ENCODE data around the gene PKN3.

Gene PKN3

GRCh38 chr9:128683340-128684064 lies 18.8 kb upstream of the PKN3 start:
- no peaks in the 10 kb centered on the region for H3K27me3 ChIP-seq (ENCODE audit: control insufficient read depth, insufficient read depth, low read length)
- H3K36me3 ChIP-seq (ENCODE audit: control insufficient read depth, insufficient read depth, low read length), result peaks cover 19% of the 10 kb centered on the region
- H3K4me1 ChIP-seq (ENCODE audit: control insufficient read depth, insufficient read depth, low read length), result peaks cover 12% of the 10 kb centered on the region; the same call in 1 of the 2 replicates
- H3K27ac ChIP-seq (ENCODE audit: low read depth, low read length), result peak overlapping the region; percentile 97
- no peaks in the 10 kb centered on the region for H3K9me3 ChIP-seq (ENCODE audit: control insufficient read depth, insufficient read depth, low read length)
- H3K9ac ChIP-seq (ENCODE audit: low read depth, low read length), result peak overlapping the region; percentile 95
- H3K4me3 ChIP-seq (ENCODE audit: low read depth, low read length), result peak overlapping the region; percentile 94

DNA sequence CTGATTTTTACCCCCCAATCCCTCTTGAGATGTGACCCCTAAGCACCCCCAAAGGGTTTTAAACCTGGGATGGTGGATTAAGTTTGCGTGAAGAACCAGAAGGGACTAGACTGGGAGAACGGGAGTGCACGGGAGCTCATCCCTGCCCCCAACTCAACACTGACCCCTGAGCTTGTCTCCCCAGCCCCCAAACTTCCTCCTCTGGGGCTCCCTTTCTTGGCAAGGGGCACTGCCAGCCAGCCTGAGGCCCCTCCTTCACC lies 18.3 kb upstream of the PKN3 start:
- Histone ChIP-seq H3K4me1 (ENCODE audit: control insufficient read depth, insufficient read depth, low read length) (peaks cover 12% of the 10 kb centered on the region; the same call in 1 of the 2 replicates), H3K27me3 (ENCODE audit: control insufficient read depth, insufficient read depth, low read length) (no peaks in the 10 kb centered on the region), H3K27ac (ENCODE audit: low read depth, low read length) (peak overlapping the region; percentile 97), H3K9ac (ENCODE audit: low read depth, low read length) (peak overlapping the region; percentile 95), H3K9me3 (ENCODE audit: control insufficient read depth, insufficient read depth, low read length) (no peaks in the 10 kb centered on the region), H3K4me3 (ENCODE audit: low read depth, low read length) (peak overlapping the region; percentile 94), H3K36me3 (ENCODE audit: control insufficient read depth, insufficient read depth, low read length) (peaks cover 19% of the 10 kb centered on the region)

GRCh38 chr9:128684325-128685199 lies 17.7 kb upstream of the PKN3 start:
- Histone ChIP-seq H3K9me3 (ENCODE audit: control insufficient read depth, insufficient read depth, low read length) (no peaks in the 10 kb centered on the region), H3K9ac (ENCODE audit: low read depth, low read length) (peak overlapping the region; percentile 95), H3K27ac (ENCODE audit: low read depth, low read length) (peak overlapping the region; percentile 97), H3K27me3 (ENCODE audit: control insufficient read depth, insufficient read depth, low read length) (no peaks in the 10 kb centered on the region), H3K36me3 (ENCODE audit: control insufficient read depth, insufficient read depth, low read length) (peaks cover 19% of the 10 kb centered on the region), H3K4me1 (ENCODE audit: control insufficient read depth, insufficient read depth, low read length) (peaks cover 12% of the 10 kb centered on the region; the same call in 1 of the 2 replicates), H3K4me3 (ENCODE audit: low read depth, low read length) (peak overlapping the region; percentile 94)

DNA sequence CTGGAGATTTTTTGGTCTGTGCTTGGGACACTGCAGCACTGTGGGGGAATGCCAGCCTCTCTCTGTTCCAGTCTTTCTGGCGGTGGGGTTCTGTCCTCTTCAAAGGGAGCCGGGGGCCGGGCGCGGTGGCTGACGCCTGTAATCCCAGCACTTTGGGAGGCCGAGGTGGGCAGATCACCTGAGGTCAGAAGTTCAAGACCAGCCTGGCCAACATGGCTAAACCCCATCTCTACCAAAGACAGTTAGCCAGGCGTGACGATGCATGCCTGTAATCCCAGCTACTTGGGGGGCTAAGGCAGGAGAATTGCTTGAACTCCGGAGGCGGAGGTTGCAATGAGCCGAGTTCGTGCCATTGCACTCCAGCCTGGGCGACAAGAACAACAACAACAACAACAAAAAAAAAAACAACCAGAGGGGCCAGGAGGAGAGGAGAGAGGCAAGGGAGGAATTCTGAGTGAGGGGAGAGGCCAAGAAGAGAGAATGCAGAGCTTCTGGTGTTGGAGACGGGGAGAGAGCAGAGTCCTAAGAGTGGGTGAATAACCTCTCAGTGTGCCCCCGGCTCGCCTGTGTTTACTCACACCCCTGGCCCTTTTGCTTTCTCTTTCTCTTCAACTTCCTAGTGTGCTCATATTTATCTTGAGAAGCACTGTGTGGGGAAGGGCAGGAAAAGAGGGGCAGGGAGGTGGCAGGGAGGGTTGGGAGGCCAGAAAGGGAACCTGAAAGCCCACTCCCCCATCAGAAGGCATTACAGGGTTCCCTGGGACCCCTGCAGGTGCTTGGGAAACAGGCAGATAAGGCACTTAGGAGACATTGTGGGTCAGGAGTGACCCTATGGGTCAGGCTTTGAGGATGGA lies 16.4 kb upstream of the PKN3 start:
- no peaks in the 10 kb centered on the region for H3K9me3 ChIP-seq (ENCODE audit: control insufficient read depth, insufficient read depth, low read length)
- peaks cover 12% of the 10 kb centered on the region; the same call in 1 of the 2 replicates for H3K4me1 ChIP-seq (ENCODE audit: control insufficient read depth, insufficient read depth, low read length)
- no peak overlapping the region for H3K9ac ChIP-seq (ENCODE audit: low read depth, low read length)
- peaks cover 22% of the 10 kb centered on the region for H3K36me3 ChIP-seq (ENCODE audit: control insufficient read depth, insufficient read depth, low read length)
- H3K27ac ChIP-seq (ENCODE audit: low read depth, low read length), result peak overlapping the region; percentile 25
- H3K4me3 ChIP-seq (ENCODE audit: low read depth, low read length), result peak overlapping the region; percentile 94
- H3K27me3 ChIP-seq (ENCODE audit: control insufficient read depth, insufficient read depth, low read length), result no peaks in the 10 kb centered on the region

DNA sequence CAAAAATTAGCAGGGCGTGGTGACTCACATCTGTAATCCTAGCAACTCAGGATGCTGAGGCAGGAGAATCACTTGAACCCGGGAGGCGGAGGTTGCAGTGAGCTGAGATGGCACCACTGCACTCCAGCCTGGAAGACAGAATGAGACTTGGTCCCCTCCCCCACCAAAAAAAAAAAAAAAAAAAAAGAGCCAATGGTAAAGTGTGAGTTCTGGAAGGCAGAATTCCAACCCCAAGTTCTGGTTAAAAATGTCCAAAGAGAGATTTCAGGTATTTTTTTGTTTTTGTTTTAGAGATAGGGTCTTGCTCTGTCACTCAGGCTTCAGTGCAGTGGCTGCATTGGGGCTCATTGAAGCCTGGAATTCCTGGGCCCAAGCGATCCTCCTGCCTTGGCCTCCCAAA lies 14.8 kb upstream of the PKN3 start:
- Histone ChIP-seq H3K27ac (ENCODE audit: low read depth, low read length) (no peak overlapping the region), H3K9ac (ENCODE audit: low read depth, low read length) (no peak overlapping the region), H3K4me1 (ENCODE audit: control insufficient read depth, insufficient read depth, low read length) (peaks cover 16% of the 10 kb centered on the region; the same call in 1 of the 2 replicates), H3K36me3 (ENCODE audit: control insufficient read depth, insufficient read depth, low read length) (peaks cover 38% of the 10 kb centered on the region), H3K9me3 (ENCODE audit: control insufficient read depth, insufficient read depth, low read length) (no peaks in the 10 kb centered on the region), H3K4me3 (ENCODE audit: low read depth, low read length) (peak overlapping the region; percentile 72), H3K27me3 (ENCODE audit: control insufficient read depth, insufficient read depth, low read length) (no peaks in the 10 kb centered on the region)

- peaks cover 16% of the 10 kb centered on the region; the same call in 1 of the 2 replicates for H3K4me1 ChIP-seq (ENCODE audit: control insufficient read depth, insufficient read depth, low read length)
- H3K27ac ChIP-seq (ENCODE audit: low read depth, low read length), result peak within 1 kb of the TSS; percentile 94
- no peaks in the 10 kb centered on the region for H3K9me3 ChIP-seq (ENCODE audit: control insufficient read depth, insufficient read depth, low read length)
- H3K27me3 ChIP-seq (ENCODE audit: control insufficient read depth, insufficient read depth, low read length), result no peaks in the 10 kb centered on the region
- peak within 1 kb of the TSS; percentile 93 for H3K9ac ChIP-seq (ENCODE audit: low read depth, low read length)
- peaks cover 50% of the 10 kb centered on the region for H3K36me3 ChIP-seq (ENCODE audit: control insufficient read depth, insufficient read depth, low read length)
- peak within 1 kb of the TSS; percentile 94 for H3K4me3 ChIP-seq (ENCODE audit: low read depth, low read length)
Observed at GRCh38 chr9:128688501-128689292, 13.6 kb upstream of the PKN3 start, which contains the start of gene SET. Gene SET (plus strand): TSS chr9:128689222. CDS start chr9:128689583, 361 bp downstream.

- peak overlapping the region; percentile 94 for H3K27ac ChIP-seq (ENCODE audit: low read depth, low read length)
Observed at GRCh38 chr9:128689293-128689774, 13.0 kb upstream of the PKN3 start.

DNA sequence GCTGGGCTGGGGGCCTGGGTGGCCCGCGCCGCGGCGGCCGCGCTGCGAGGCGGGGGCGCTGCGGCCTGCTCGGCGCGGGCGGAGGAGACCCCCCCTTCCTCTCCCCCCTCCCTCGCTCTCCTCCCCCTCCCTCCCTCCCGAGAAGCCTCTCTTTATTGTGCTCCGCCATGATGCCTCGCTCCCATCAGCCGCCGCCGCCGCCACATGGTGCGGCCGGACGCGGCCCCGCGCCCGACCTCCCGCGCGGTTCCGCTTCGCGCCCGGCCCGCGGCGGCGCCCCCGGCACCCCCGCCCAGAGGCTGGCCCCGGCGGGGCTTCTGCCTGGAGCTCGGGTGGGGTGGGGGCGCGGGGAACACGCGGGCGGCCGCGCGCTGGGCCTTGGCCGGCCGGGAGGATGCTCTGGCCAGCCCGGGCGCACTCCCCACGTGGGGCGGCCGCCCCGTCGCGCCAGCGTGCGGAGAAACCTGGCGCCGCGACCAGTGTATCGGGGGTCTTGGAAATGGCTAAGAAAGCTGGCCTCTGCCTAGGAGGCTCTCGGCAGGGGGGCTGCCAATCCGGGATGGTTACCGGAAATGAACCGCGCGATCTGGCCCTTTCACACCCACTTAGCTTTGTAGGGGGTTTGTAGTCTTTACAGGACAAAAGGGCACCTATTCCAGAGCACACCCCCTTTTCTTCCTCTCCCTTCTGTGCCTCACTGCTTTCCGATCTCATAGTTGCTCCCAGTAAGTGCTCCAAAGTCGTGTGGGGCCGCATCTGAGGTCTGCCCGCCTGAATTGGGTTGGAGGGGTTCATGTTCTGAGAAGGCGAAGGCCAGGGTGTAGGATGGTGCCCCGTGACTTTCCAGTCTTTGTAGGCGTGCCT lies 12.3 kb upstream of the PKN3 start:
- H3K36me3 ChIP-seq (ENCODE audit: control insufficient read depth, insufficient read depth, low read length), result peaks cover 59% of the 10 kb centered on the region
- H3K9ac ChIP-seq (ENCODE audit: low read depth, low read length), result peak overlapping the region; percentile 93
- no peaks in the 10 kb centered on the region for H3K27me3 ChIP-seq (ENCODE audit: control insufficient read depth, insufficient read depth, low read length)
- H3K9me3 ChIP-seq (ENCODE audit: control insufficient read depth, insufficient read depth, low read length), result no peaks in the 10 kb centered on the region
- peak overlapping the region; percentile 88 for H3K27ac ChIP-seq (ENCODE audit: low read depth, low read length)
- peak overlapping the region; percentile 94 for H3K4me3 ChIP-seq (ENCODE audit: low read depth, low read length)
- peaks cover 16% of the 10 kb centered on the region; the same call in 1 of the 2 replicates for H3K4me1 ChIP-seq (ENCODE audit: control insufficient read depth, insufficient read depth, low read length)

More at GRCh38 chr9:128689293-128689774, 13.0 kb upstream of the PKN3 start:
- H3K4me3 ChIP-seq (ENCODE audit: low read depth, low read length), result peak overlapping the region; percentile 65; the same call in 1 of the 2 replicates
- peak overlapping the region; percentile 82; the same call in 1 of the 2 replicates for H3K9ac ChIP-seq (ENCODE audit: low read depth, low read length)
- peaks cover 57% of the 10 kb centered on the region for H3K36me3 ChIP-seq (ENCODE audit: control insufficient read depth, insufficient read depth, low read length)
- H3K9me3 ChIP-seq (ENCODE audit: control insufficient read depth, insufficient read depth, low read length), result no peaks in the 10 kb centered on the region
- no peaks in the 10 kb centered on the region for H3K27me3 ChIP-seq (ENCODE audit: control insufficient read depth, insufficient read depth, low read length)
- peaks cover 16% of the 10 kb centered on the region; the same call in 1 of the 2 replicates for H3K4me1 ChIP-seq (ENCODE audit: control insufficient read depth, insufficient read depth, low read length)

GRCh38 chr9:128690684-128691034 lies 11.6 kb upstream of the PKN3 start:
- H3K9ac ChIP-seq (ENCODE audit: low read depth, low read length), result peak overlapping the region; percentile 93
- H3K9me3 ChIP-seq (ENCODE audit: control insufficient read depth, insufficient read depth, low read length), result no peaks in the 10 kb centered on the region
- peaks cover 59% of the 10 kb centered on the region for H3K36me3 ChIP-seq (ENCODE audit: control insufficient read depth, insufficient read depth, low read length)
- peak overlapping the region; percentile 94 for H3K4me3 ChIP-seq (ENCODE audit: low read depth, low read length)
- H3K27ac ChIP-seq (ENCODE audit: low read depth, low read length), result peak overlapping the region; percentile 88
- H3K27me3 ChIP-seq (ENCODE audit: control insufficient read depth, insufficient read depth, low read length), result no peaks in the 10 kb centered on the region
- peaks cover 16% of the 10 kb centered on the region; the same call in 1 of the 2 replicates for H3K4me1 ChIP-seq (ENCODE audit: control insufficient read depth, insufficient read depth, low read length)

All from HUES48 (cell line).